DOHH2 (cell line): Measurements from ENCODE around the gene SOCS6.

Experiments used
- EZH2phosphoT487 ChIP-seq: fragments of 200-600 bp; sonication (generic); IDR thresholded peaks from 2 replicates; pipeline ENCODE4 v1.6.1; 2017; ENCODE audit warnings: borderline replicate concordance, mild to moderate bottlenecking, antibody characterized with exemption, low read length, moderate library complexity, mixed read lengths
- TF ChIP-seq, protein P1 (sequence below): fragments of 200-600 bp; sonication (generic); IDR thresholded peaks from one replicate; pipeline ENCODE4 v1.5.1; 2014; ENCODE audit warnings: antibody characterized with exemption, mild to moderate bottlenecking, low read depth, low read length; ENCODE audit not compliant: poor library complexity, severe bottlenecking

DNA sequence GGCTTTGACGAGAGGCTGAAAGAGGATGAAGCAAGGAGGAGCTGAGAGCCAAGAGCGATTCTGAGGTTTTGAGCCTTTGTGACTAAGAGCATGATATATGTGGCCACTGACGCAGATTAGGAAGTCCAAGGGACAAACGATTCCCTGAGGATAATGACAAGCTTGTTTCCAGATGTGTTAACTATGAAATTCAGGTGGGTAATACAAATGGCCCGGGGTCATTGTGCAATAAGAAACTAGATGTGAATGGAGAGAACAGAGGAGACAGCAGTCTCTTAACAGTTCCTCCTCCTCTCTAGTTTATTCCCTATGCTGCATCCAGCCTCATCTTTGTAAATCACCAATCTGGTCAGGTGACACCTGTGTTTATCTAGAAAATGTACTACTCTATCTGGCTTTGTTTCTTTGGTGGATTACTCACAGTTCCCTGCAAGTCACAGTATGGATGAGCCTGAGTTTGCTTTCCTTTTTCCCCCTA lies 84.2 kb downstream of the SOCS6 start:
- TF ChIP-seq, protein P1, sequence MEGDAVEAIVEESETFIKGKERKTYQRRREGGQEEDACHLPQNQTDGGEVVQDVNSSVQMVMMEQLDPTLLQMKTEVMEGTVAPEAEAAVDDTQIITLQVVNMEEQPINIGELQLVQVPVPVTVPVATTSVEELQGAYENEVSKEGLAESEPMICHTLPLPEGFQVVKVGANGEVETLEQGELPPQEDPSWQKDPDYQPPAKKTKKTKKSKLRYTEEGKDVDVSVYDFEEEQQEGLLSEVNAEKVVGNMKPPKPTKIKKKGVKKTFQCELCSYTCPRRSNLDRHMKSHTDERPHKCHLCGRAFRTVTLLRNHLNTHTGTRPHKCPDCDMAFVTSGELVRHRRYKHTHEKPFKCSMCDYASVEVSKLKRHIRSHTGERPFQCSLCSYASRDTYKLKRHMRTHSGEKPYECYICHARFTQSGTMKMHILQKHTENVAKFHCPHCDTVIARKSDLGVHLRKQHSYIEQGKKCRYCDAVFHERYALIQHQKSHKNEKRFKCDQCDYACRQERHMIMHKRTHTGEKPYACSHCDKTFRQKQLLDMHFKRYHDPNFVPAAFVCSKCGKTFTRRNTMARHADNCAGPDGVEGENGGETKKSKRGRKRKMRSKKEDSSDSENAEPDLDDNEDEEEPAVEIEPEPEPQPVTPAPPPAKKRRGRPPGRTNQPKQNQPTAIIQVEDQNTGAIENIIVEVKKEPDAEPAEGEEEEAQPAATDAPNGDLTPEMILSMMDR = no peak
- TF ChIP-seq EZH2phosphoT487 = no peak
